ENCODE measurements around the gene ITGBL1.

ITGBL1 gene

DNA sequence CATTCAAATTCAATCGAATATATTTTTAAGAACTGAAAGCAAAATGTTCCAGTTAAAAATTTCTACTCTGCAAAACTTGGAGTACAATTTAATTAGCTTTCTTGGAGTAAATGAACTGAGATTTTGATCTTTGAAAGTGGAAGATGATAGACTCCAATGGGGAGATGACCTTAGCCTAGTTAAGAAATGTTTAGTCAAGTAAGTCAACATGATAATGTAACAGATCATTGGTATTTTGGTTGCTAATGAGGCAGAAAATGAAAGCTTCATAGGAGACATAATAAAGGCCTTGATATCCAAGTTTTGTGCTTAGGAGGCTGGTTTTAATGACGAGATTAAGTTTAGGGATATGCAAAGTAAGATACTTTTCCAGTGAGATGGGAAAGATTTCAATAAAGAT, 181.7 kb downstream of the ITGBL1 start:
- TF ChIP-seq, protein P1, sequence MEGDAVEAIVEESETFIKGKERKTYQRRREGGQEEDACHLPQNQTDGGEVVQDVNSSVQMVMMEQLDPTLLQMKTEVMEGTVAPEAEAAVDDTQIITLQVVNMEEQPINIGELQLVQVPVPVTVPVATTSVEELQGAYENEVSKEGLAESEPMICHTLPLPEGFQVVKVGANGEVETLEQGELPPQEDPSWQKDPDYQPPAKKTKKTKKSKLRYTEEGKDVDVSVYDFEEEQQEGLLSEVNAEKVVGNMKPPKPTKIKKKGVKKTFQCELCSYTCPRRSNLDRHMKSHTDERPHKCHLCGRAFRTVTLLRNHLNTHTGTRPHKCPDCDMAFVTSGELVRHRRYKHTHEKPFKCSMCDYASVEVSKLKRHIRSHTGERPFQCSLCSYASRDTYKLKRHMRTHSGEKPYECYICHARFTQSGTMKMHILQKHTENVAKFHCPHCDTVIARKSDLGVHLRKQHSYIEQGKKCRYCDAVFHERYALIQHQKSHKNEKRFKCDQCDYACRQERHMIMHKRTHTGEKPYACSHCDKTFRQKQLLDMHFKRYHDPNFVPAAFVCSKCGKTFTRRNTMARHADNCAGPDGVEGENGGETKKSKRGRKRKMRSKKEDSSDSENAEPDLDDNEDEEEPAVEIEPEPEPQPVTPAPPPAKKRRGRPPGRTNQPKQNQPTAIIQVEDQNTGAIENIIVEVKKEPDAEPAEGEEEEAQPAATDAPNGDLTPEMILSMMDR (IDR thresholded peaks at IDR 0.05; ENCODE audit: insufficient read depth, low read length, poor library complexity, severe bottlenecking): no peak
- no peak for TF ChIP-seq EZH2phosphoT487 (conservative IDR thresholded peaks at IDR 0.05; ENCODE audit: low read length)
- no peaks in the 10 kb centered on the region for H3K79me2 ChIP-seq (ENCODE audit: insufficient read depth, low read length)
- H3K36me3 ChIP-seq (ENCODE audit: low read length): no peaks in the 10 kb centered on the region
- no peak overlapping the region for H3K4me3 ChIP-seq (ENCODE audit: insufficient read depth, low read length, poor library complexity, severe bottlenecking)
- H3K4me2 ChIP-seq (ENCODE audit: low read depth, low read length, poor library complexity, severe bottlenecking): no peak overlapping the region
- H3K27ac ChIP-seq (ENCODE audit: low read depth, low read length): no peak overlapping the region
- H3K9me2 ChIP-seq (replicated peaks; ENCODE audit: insufficient read depth, low read length): no peaks in the 10 kb centered on the region
- no peak overlapping the region for H2AFZ ChIP-seq (ENCODE audit: low read depth, low read length, severe bottlenecking)
- no peaks in the 10 kb centered on the region for H3K27me3 ChIP-seq (ENCODE audit: low read length)
- H3K9ac ChIP-seq (ENCODE audit: low read length): no peak overlapping the region
- H3K9me3 ChIP-seq (ENCODE audit: insufficient read depth, low read length): no peaks in the 10 kb centered on the region
- H4K20me1 ChIP-seq (ENCODE audit: low read depth, low read length): no peaks in the 10 kb centered on the region
- H3F3A ChIP-seq (ENCODE audit: insufficient read depth): no peaks in the 10 kb centered on the region

DNA sequence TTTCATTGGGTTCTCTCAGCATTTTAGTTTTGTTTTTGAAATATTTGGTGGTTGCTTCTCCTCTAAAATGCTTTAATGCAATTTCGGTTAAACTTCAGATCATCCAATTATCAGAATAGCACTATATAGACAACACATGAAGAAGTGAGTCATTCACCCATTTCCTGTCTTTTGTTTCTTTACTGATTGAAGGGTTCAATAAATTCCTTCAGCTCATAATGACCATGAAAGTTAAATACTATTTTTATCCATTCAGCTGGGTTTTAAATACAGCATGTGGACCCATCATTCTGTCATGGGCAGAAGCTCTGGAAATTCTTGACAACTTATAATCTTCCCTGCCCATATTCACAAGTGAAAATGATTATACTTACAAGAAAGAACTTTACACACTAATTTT, 187.2 kb downstream of the ITGBL1 start:
- Histone ChIP-seq H3K27me3 (ENCODE audit: low read length) (no peaks in the 10 kb centered on the region), H3K9me2 (replicated peaks; ENCODE audit: insufficient read depth, low read length) (no peaks in the 10 kb centered on the region), H3K36me3 (ENCODE audit: low read length) (no peaks in the 10 kb centered on the region), H3K27ac (ENCODE audit: low read depth, low read length) (no peak overlapping the region), H2AFZ (ENCODE audit: low read depth, low read length, severe bottlenecking) (no peak overlapping the region), H3K79me2 (ENCODE audit: insufficient read depth, low read length) (no peaks in the 10 kb centered on the region), H4K20me1 (ENCODE audit: low read depth, low read length) (no peaks in the 10 kb centered on the region), H3K9ac (ENCODE audit: low read length) (no peak overlapping the region), H3K4me2 (ENCODE audit: low read depth, low read length, poor library complexity, severe bottlenecking) (no peak overlapping the region), H3K4me3 (ENCODE audit: insufficient read depth, low read length, poor library complexity, severe bottlenecking) (no peak overlapping the region), H3K9me3 (ENCODE audit: insufficient read depth, low read length) (no peaks in the 10 kb centered on the region), H3F3A (ENCODE audit: insufficient read depth) (no peaks in the 10 kb centered on the region)
- no peak for TF ChIP-seq EZH2phosphoT487 (conservative IDR thresholded peaks at IDR 0.05; ENCODE audit: low read length)
- TF ChIP-seq, protein P1 (IDR thresholded peaks at IDR 0.05; ENCODE audit: insufficient read depth, low read length, poor library complexity, severe bottlenecking): no peak

DNA sequence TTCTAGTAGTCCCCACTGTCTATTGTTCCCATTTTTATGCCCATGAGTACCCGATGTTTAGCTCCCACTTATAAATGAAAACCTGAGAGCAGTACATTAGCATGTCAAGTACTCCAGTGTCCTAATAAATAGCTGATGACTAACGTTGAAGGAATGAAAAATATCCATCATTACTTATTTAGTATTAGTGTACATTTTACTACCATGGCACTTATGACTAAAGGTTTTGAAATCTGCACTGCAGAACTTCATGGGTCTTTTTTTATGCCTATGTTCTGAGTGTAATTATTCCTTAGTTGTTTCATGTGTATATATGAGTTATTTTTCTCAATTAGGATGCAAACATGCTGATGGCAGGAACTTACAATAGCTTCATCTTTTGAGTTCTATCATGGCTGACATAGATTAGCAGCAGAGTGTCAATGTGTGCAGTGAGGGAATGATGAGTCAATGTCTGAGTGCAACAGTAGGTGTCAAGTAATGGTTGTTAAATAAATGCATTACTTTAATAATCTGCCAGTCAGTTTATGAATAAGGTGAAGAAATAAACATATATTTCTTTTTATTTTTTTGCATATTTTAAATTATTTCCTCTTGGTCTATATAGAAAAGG, 188.4 kb downstream of the ITGBL1 start:
- Histone ChIP-seq H3K27me3 (ENCODE audit: low read length) (no peaks in the 10 kb centered on the region), H3K9me2 (replicated peaks; ENCODE audit: insufficient read depth, low read length) (no peaks in the 10 kb centered on the region), H2AFZ (ENCODE audit: low read depth, low read length, severe bottlenecking) (no peak overlapping the region), H3K9ac (ENCODE audit: low read length) (no peak overlapping the region), H3K27ac (ENCODE audit: low read depth, low read length) (no peak overlapping the region), H3K79me2 (ENCODE audit: insufficient read depth, low read length) (no peaks in the 10 kb centered on the region), H3F3A (ENCODE audit: insufficient read depth) (no peaks in the 10 kb centered on the region), H4K20me1 (ENCODE audit: low read depth, low read length) (no peaks in the 10 kb centered on the region), H3K4me3 (ENCODE audit: insufficient read depth, low read length, poor library complexity, severe bottlenecking) (no peak overlapping the region), H3K9me3 (ENCODE audit: insufficient read depth, low read length) (no peaks in the 10 kb centered on the region), H3K4me2 (ENCODE audit: low read depth, low read length, poor library complexity, severe bottlenecking) (no peak overlapping the region), H3K36me3 (ENCODE audit: low read length) (no peaks in the 10 kb centered on the region)
- TF ChIP-seq, protein P1 (IDR thresholded peaks at IDR 0.05; ENCODE audit: insufficient read depth, low read length, poor library complexity, severe bottlenecking): no peak
- TF ChIP-seq EZH2phosphoT487 (conservative IDR thresholded peaks at IDR 0.05; ENCODE audit: low read length): no peak
